Gastroesophageal sphincter (tissue), 3 donors: Measurements from ENCODE around the gene TMEM50A.
"Not testable (repeated sequence)": the region's sequence is repeated elsewhere in the genome, so short reads cannot be mapped to it uniquely, and the experiment has no call there.

Experiments
- CTCF ChIP-seq, 4 experiments: fragments of 200-600 bp in 2 of 4; fragments of 450-650 bp in 2 of 4; sonication (generic) in 1 of 4; IDR thresholded peaks; one replicate each; pipeline ENCODE4 v1.5.1; 2017 to 2019; ENCODE audit warnings: antibody characterized with exemption in 4 of 4, mild to moderate bottlenecking in 2 of 4, moderate library complexity in 2 of 4
- EP300 ChIP-seq: sonication (generic); formaldehyde crosslinking; IDR thresholded peaks from one replicate; pipeline ENCODE4 v1.6.1; 2017; ENCODE audit warnings: antibody characterized with exemption, mild to moderate bottlenecking
- POLR2A ChIP-seq, 2 donors: fragments of 450-650 bp; IDR thresholded peaks; one replicate each; pipeline ENCODE4 v1.6.1; 2017; ENCODE audit warnings: antibody characterized with exemption in 2 of 2, mild to moderate bottlenecking in 2 of 2, moderate library complexity in 1 of 2
- POLR2AphosphoS5 ChIP-seq: sonication (generic); formaldehyde crosslinking; IDR thresholded peaks from one replicate; pipeline ENCODE4 v1.6.1; 2017; ENCODE audit warnings: antibody characterized with exemption

- not testable (repeated sequence) for TF ChIP-seq CTCF (IDR thresholded peaks at IDR 0.05); POLR2AphosphoS5; POLR2A (IDR thresholded peaks at IDR 0.05); EP300
These were observed 8.8 kb upstream of the TMEM50A start for GRCh38 chr1:25329336-25329735.
